GM23338 (cell line): Measurements from ENCODE around the gene TRIM22. TPM values are rescaled to one million over a fixed set of nuclear protein-coding genes. Genes with fewer than 3 reads are reported as not detected.

Experiments used
- ATAC-seq: fragments of 200-7000 bp; cut with Tn5 transposase; 3 replicates; pipeline ENCODE4 v1.9.1; 2020
- DNase-seq: peaks from one replicate; pipeline ENCODE4 v3.0.0-alpha.2; 2015; ENCODE audit warnings: low spot score
- H2AFZ ChIP-seq: fragments of 200-600 bp; sonication (generic); 2 replicates; pipeline ENCODE4 v1.8.0; 2016; ENCODE audit warnings: antibody characterized with exemption, mild to moderate bottlenecking, moderate library complexity
- H3F3A ChIP-seq: fragments of 200-600 bp; sonication (generic); replicated peaks from 2 replicates; pipeline ENCODE4 v1.8.0; 2017; ENCODE audit warnings: antibody characterized with exemption, mixed run types, low read depth
- H3K27ac ChIP-seq: fragments of 200-600 bp; sonication (generic); 2 replicates; pipeline ENCODE4 v1.6.1; 2016; ENCODE audit warnings: low read depth
- H3K27me3 ChIP-seq: fragments of 200-600 bp; sonication (generic); 2 replicates; pipeline ENCODE4 v1.8.0; 2016; ENCODE audit warnings: mild to moderate bottlenecking, mixed run types, moderate library complexity; ENCODE audit not compliant: insufficient read depth
- H3K36me3 ChIP-seq: fragments of 200-600 bp; sonication (generic); 2 replicates; pipeline ENCODE4 v1.8.0; 2016; ENCODE audit warnings: mild to moderate bottlenecking; ENCODE audit not compliant: insufficient read depth
- H3K4me1 ChIP-seq: fragments of 200-600 bp; sonication (generic); 2 replicates; pipeline ENCODE4 v1.8.0; 2016; ENCODE audit warnings: mild to moderate bottlenecking, moderate library complexity; ENCODE audit not compliant: insufficient read depth
- H3K4me2 ChIP-seq: fragments of 200-600 bp; sonication (generic); 2 replicates; pipeline ENCODE4 v1.7.1; 2017; ENCODE audit warnings: mixed run types
- H3K4me3 ChIP-seq: fragments of 200-600 bp; sonication (generic); 2 replicates; pipeline ENCODE4 v1.6.1; 2016; ENCODE audit warnings: mixed run types
- H3K79me2 ChIP-seq: fragments of 200-600 bp; sonication (generic); replicated peaks from 2 replicates; pipeline ENCODE4 v1.8.0; 2017; ENCODE audit warnings: mild to moderate bottlenecking; ENCODE audit not compliant: insufficient read depth
- H3K9me2 ChIP-seq: fragments of 200-600 bp; sonication (generic); 2 replicates; pipeline ENCODE4 v1.8.0; 2017; ENCODE audit not compliant: insufficient read depth
- H4K20me1 ChIP-seq: fragments of 200-600 bp; sonication (generic); replicated peaks from 2 replicates; pipeline ENCODE4 v1.8.0; 2017; ENCODE audit warnings: mild to moderate bottlenecking; ENCODE audit not compliant: insufficient read depth
- H3K27ac Mint-ChIP-seq: 2 replicates; pipeline ENCODE4 v1.8.0; 2020; ENCODE audit warnings: inconsistent platforms, mild to moderate bottlenecking, moderate library complexity, mixed read lengths
- H3K27me3 Mint-ChIP-seq: 3 replicates; pipeline ENCODE4 v1.8.0; 2022; ENCODE audit warnings: low read depth, mild to moderate bottlenecking, moderate library complexity, mixed read lengths, inconsistent platforms; ENCODE audit not compliant: insufficient read depth, poor library complexity
- H3K36me3 Mint-ChIP-seq: 3 replicates; pipeline ENCODE4 v1.8.0; 2021; ENCODE audit warnings: low read depth, mild to moderate bottlenecking, inconsistent platforms, moderate library complexity, mixed read lengths
- H3K4me1 Mint-ChIP-seq: 3 replicates; pipeline ENCODE4 v1.8.0; 2020; ENCODE audit warnings: mild to moderate bottlenecking, inconsistent platforms, mixed read lengths
- H3K4me3 Mint-ChIP-seq: 3 replicates; pipeline ENCODE4 v1.8.0; 2021; ENCODE audit warnings: moderate library complexity, mild to moderate bottlenecking, inconsistent platforms, mixed read lengths
- H3K9me3 Mint-ChIP-seq: 3 replicates; pipeline ENCODE4 v1.8.0; 2020; ENCODE audit warnings: moderate library complexity, mild to moderate bottlenecking, inconsistent platforms, mixed read lengths
- CREB1 ChIP-seq: fragments of 250-450 bp; sonication (Bioruptor Pico); IDR thresholded peaks from 2 replicates; pipeline ENCODE4 v1.5.0; 2020; ENCODE audit warnings: low read depth, mild to moderate bottlenecking, moderate library complexity
- CTCF ChIP-seq, 2 experiments: fragments of 200-600 bp in 1 of 2; sonication (generic) in 1 of 2; conservative IDR thresholded peaks; 2 replicates each; pipeline versions ENCODE4 v1.5.1 to v1.6.1; 2016 to 2017; ENCODE audit warnings: antibody characterized with exemption in 2 of 2, low read depth in 2 of 2, mild to moderate bottlenecking in 2 of 2, moderate library complexity in 1 of 2
- EZH2 ChIP-seq: fragments of 200-600 bp; sonication (generic); IDR thresholded peaks from one replicate; pipeline ENCODE4 v1.8.0; 2017; ENCODE audit warnings: antibody characterized with exemption, mild to moderate bottlenecking, low read depth; ENCODE audit not compliant: unreplicated experiment
- EZH2phosphoT487 ChIP-seq: fragments of 200-600 bp; sonication (generic); IDR thresholded peaks from one replicate; pipeline ENCODE4 v1.8.1; 2018; ENCODE audit warnings: antibody characterized with exemption; ENCODE audit not compliant: unreplicated experiment
- JUNB ChIP-seq: IDR thresholded peaks from one replicate; pipeline ENCODE4 v1.6.1; 2016; ENCODE audit warnings: antibody characterized with exemption; ENCODE audit not compliant: unreplicated experiment
- NANOG ChIP-seq: IDR thresholded peaks from 2 replicates; pipeline ENCODE4 v1.6.1; 2016; ENCODE audit warnings: antibody characterized with exemption, borderline replicate concordance
- STAT1 ChIP-seq: IDR thresholded peaks from one replicate; pipeline ENCODE4 v1.6.1; 2016; ENCODE audit warnings: antibody characterized with exemption; ENCODE audit not compliant: unreplicated experiment
- ZNF331 ChIP-seq: fragments of 250-450 bp; sonication (Bioruptor Pico); IDR thresholded peaks from 2 replicates; pipeline ENCODE4 v1.5.0; 2020; ENCODE audit warnings: low read depth, mild to moderate bottlenecking, moderate library complexity
- polyA plus RNA-seq: library from polyadenylated mRNA; unstranded; fragments of >200 nt; fragmentation: Nextera tagmentation; extraction: Ambion mirVana; gene quantifications from 2 replicates; pipeline ENCODE4 v1.2.1, GENCODE V29; 2016
- total RNA-seq: library from RNA; depleted of rRNA; stranded (reverse); fragments of >200 nt; shearing (Covaris generic); gene quantifications from 2 replicates; pipeline ENCODE4 v1.2.3, GENCODE V29; 2014
- TF ChIP-seq, protein P1 (sequence below): IDR thresholded peaks from one replicate; pipeline ENCODE4 v1.6.1; 2018; ENCODE audit warnings: antibody characterized with exemption; ENCODE audit not compliant: unreplicated experiment

Gene TRIM22
- total and polyA plus RNA-seq, 2 experiments from 2014 or later: 23.9 to 41.1 TPM

- TF ChIP-seq JUNB (no peak), CTCF (conservative IDR thresholded peaks at IDR 0.05; ENCODE audit: low read depth in 2 of 2) (no peak), CREB1 (no peak), EZH2 (no peak), NANOG (no peak), EZH2phosphoT487 (no peak), ZNF331 (CRISPR knock-in tag) (no peak)
These were observed 26.1 kb upstream of the TRIM22 start for GRCh38 chr11:5663511-5663910.

GRCh38 chr11:5665051-5665570, 24.5 kb upstream of the TRIM22 start:
- DNase-seq (no peak), ATAC-seq (no peak)
- H3K9me2 ChIP-seq: no peaks in the 10 kb centered on the region
- TF ChIP-seq, protein P1, sequence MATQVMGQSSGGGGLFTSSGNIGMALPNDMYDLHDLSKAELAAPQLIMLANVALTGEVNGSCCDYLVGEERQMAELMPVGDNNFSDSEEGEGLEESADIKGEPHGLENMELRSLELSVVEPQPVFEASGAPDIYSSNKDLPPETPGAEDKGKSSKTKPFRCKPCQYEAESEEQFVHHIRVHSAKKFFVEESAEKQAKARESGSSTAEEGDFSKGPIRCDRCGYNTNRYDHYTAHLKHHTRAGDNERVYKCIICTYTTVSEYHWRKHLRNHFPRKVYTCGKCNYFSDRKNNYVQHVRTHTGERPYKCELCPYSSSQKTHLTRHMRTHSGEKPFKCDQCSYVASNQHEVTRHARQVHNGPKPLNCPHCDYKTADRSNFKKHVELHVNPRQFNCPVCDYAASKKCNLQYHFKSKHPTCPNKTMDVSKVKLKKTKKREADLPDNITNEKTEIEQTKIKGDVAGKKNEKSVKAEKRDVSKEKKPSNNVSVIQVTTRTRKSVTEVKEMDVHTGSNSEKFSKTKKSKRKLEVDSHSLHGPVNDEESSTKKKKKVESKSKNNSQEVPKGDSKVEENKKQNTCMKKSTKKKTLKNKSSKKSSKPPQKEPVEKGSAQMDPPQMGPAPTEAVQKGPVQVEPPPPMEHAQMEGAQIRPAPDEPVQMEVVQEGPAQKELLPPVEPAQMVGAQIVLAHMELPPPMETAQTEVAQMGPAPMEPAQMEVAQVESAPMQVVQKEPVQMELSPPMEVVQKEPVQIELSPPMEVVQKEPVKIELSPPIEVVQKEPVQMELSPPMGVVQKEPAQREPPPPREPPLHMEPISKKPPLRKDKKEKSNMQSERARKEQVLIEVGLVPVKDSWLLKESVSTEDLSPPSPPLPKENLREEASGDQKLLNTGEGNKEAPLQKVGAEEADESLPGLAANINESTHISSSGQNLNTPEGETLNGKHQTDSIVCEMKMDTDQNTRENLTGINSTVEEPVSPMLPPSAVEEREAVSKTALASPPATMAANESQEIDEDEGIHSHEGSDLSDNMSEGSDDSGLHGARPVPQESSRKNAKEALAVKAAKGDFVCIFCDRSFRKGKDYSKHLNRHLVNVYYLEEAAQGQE: no peak
- no peak for TF ChIP-seq EZH2phosphoT487
- TF ChIP-seq STAT1: no peak
- H3K4me1 ChIP-seq: no peaks in the 10 kb centered on the region
- H4K20me1 ChIP-seq: peaks cover 3% of the 10 kb centered on the region; the same call in 1 of the 2 replicates
- Mint-ChIP-seq H3K4me1 (no peaks in the 10 kb centered on the region), H3K27ac (no peak overlapping the region), H3K9me3 (no peaks in the 10 kb centered on the region), H3K27me3 (no peaks in the 10 kb centered on the region), H3K36me3 (peaks cover 18% of the 10 kb centered on the region; the same call in 2 of the 3 replicates), H3K4me3 (no peak overlapping the region)
- H3K4me2 ChIP-seq: no peak overlapping the region
- no peaks in the 10 kb centered on the region for H3K79me2 ChIP-seq
- no peaks in the 10 kb centered on the region for H3K27me3 ChIP-seq
- no peak overlapping the region for H3K27ac ChIP-seq
- no peak overlapping the region for H2AFZ ChIP-seq
- no peaks in the 10 kb centered on the region for H3F3A ChIP-seq
- H3K4me3 ChIP-seq: no peak overlapping the region
- peaks cover 7% of the 10 kb centered on the region; the same call in 1 of the 2 replicates for H3K36me3 ChIP-seq

More at GRCh38 chr11:5663511-5663910, 26.1 kb upstream of the TRIM22 start:
- Histone ChIP-seq H3K79me2 (no peaks in the 10 kb centered on the region), H2AFZ (no peak overlapping the region), H3K27me3 (no peaks in the 10 kb centered on the region), H3F3A (no peaks in the 10 kb centered on the region), H4K20me1 (0 out of 2 replicates have a peak, but pooled peaks cover 3% of the 10 kb centered on the region), H3K36me3 (peaks cover 6% of the 10 kb centered on the region; the same call in 1 of the 2 replicates), H3K4me2 (no peak overlapping the region), H3K9me2 (no peaks in the 10 kb centered on the region), H3K4me3 (no peak overlapping the region), H3K27ac (no peak overlapping the region), H3K4me1 (no peaks in the 10 kb centered on the region)
- DNase-seq (no peak), ATAC-seq (no peak)
- Mint-ChIP-seq H3K27ac (no peak overlapping the region), H3K27me3 (peaks cover 4% of the 10 kb centered on the region), H3K4me3 (no peak overlapping the region), H3K36me3 (peaks cover 12% of the 10 kb centered on the region; the same call in 2 of the 3 replicates), H3K9me3 (no peaks in the 10 kb centered on the region), H3K4me1 (no peaks in the 10 kb centered on the region)
